Fibroblast of mammary gland (primary cell): ENCODE measurements around the gene SUZ12.

ENCODE experiments used
- DNase-seq: peaks from one replicate; pipeline ENCODE4 v3.0.0-alpha.2; 2010; ENCODE audit warnings: low read depth
- H3K4me3 ChIP-seq: 2 replicates; pipeline ENCODE4 v1.5.1; 2011; ENCODE audit warnings: low read depth, mild to moderate bottlenecking, low read length, moderate library complexity; ENCODE audit not compliant: control insufficient read depth
- TF ChIP-seq, protein P1 (sequence below): conservative IDR thresholded peaks from 2 replicates; pipeline ENCODE4 v1.5.1; 2011; ENCODE audit warnings: low read depth, low read length, inconsistent platforms; ENCODE audit not compliant: control insufficient read depth, insufficient read depth

Gene SUZ12

DNA sequence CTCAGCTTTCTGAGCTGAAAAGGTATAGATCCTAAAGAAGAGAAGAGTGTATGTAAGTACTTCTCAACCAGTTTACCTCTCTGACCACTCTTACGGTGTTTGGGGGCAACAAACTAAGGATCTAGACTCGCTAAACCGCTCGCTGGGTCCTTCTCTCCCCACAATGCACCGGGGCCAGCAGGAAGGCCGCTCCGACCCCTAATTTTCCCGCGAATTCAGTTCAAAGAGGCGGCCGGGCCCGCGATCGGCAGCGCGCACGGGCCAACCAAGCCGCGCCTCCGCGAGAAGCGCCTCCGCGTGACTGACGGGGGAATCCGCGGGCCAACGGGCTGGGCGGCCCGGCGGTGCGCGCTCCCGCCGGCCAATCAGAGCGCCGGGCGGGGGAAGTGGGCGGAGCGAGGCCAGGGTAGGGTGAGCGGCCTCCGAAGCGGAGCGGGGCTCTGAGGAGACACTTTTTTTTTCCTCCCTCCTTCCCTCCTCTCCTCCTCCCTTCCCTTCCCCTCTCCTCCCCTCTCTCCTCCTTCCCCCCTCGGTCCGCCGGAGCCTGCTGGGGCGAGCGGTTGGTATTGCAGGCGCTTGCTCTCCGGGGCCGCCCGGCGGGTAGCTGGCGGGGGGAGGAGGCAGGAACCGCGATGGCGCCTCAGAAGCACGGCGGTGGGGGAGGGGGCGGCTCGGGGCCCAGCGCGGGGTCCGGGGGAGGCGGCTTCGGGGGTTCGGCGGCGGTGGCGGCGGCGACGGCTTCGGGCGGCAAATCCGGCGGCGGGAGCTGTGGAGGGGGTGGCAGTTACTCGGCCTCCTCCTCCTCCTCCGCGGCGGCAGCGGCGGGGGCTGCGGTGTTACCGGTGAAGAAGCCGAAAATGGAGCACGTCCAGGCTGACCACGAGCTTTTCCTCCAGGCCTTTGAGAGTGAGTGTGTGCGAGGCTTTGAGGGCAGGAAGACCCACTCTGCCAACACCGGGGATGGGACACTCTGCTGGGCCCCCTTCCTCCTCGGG lies at the start of gene SUZ12:
SUZ12 (plus strand) TSS at position 393 of the 995 bp plus-strand sequence; CDS start at position 633, 240 bp downstream.
- H3K4me3 ChIP-seq = peak within 1 kb of the TSS; percentile 73

GRCh38 chr17:31888124-31888523 lies 48.7 kb upstream of the SUZ12 start:
- TF ChIP-seq, protein P1, sequence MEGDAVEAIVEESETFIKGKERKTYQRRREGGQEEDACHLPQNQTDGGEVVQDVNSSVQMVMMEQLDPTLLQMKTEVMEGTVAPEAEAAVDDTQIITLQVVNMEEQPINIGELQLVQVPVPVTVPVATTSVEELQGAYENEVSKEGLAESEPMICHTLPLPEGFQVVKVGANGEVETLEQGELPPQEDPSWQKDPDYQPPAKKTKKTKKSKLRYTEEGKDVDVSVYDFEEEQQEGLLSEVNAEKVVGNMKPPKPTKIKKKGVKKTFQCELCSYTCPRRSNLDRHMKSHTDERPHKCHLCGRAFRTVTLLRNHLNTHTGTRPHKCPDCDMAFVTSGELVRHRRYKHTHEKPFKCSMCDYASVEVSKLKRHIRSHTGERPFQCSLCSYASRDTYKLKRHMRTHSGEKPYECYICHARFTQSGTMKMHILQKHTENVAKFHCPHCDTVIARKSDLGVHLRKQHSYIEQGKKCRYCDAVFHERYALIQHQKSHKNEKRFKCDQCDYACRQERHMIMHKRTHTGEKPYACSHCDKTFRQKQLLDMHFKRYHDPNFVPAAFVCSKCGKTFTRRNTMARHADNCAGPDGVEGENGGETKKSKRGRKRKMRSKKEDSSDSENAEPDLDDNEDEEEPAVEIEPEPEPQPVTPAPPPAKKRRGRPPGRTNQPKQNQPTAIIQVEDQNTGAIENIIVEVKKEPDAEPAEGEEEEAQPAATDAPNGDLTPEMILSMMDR = no peak
- H3K4me3 ChIP-seq = no peak overlapping the region
- DNase-seq = no peak

More for the DNA sequence above, at the start of gene SUZ12:
- peak; percentile 77 for DNase-seq

- peak overlapping the region; percentile 87 for H3K4me3 ChIP-seq
- DNase-seq = peak; percentile 40
- TF ChIP-seq, protein P1 = no peak
Observed at GRCh38 chr17:31900877-31901276, 35.9 kb upstream of the SUZ12 start.

- H3K4me3 ChIP-seq = no peak overlapping the region
- TF ChIP-seq, protein P1 = no peak
- DNase-seq = no peak
Observed at GRCh38 chr17:31902693-31903092, 34.1 kb upstream of the SUZ12 start.

DNA sequence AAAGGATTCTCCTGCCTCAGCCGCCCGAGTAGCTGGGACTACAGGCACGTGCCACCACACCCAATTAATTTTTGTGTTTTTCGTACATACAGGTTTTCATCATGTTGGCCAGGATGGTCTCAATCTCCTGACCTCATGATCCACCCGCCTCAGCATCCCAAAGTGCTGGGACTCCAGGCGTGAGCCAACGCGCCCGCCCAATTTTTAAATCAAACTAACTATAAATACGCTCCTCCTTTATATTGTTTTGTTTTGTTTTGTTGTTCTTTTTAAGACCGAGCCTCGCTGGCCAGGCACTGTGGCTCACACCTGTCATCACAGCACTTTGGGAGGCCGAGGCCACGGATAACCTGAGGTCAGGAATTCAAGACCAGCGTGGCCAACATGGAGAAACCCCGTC lies 33.4 kb upstream of the SUZ12 start:
- DNase-seq = no peak
- TF ChIP-seq, protein P1 = no peak
- no peak overlapping the region for H3K4me3 ChIP-seq

GRCh38 chr17:31907342-31907962 lies 29.4 kb upstream of the SUZ12 start:
- TF ChIP-seq, protein P1 = no peak
- peak; percentile 59 for DNase-seq
- H3K4me3 ChIP-seq = no peak overlapping the region

GRCh38 chr17:31908386-31908785 lies 28.4 kb upstream of the SUZ12 start:
- TF ChIP-seq, protein P1 = no peak
- no peak for DNase-seq
- H3K4me3 ChIP-seq = no peak overlapping the region
